Activated CD4-positive, alpha-beta memory T cell treated with anti-CD3 and anti-CD28 coated beads, Interleukin-2, amount 10 ng/mL, durations not matched to agents 7 days and 5 days (primary cell): ENCODE measurements around the gene FRMD4B. TPM values are rescaled to one million over a fixed set of nuclear protein-coding genes. Genes with fewer than 3 reads are reported as not detected.

ENCODE experiments used
- CTCF ChIA-PET: fragments of 350-600 bp; sonication (Branson Sonifier 250); formaldehyde crosslinking; loops from one replicate; lab custom pipeline; 2021; ENCODE audit warnings: antibody characterized with exemption, inconsistent platforms; lab: Charles Lee
- POLR2A ChIA-PET: fragments of 350-600 bp; sonication (Branson Sonifier 250); formaldehyde crosslinking; loops from one replicate; lab custom pipeline; 2021; ENCODE audit warnings: antibody characterized with exemption; lab: Charles Lee
- DNase-seq: peaks from one replicate; pipeline ENCODE4 v3.0.0-alpha.2; 2020
- H3K27ac Mint-ChIP-seq: one replicate; pipeline ENCODE4 v1.8.0; 2021; ENCODE audit warnings: mild to moderate bottlenecking, mixed read lengths
- H3K27me3 Mint-ChIP-seq: one replicate; pipeline ENCODE4 v1.8.0; 2021; ENCODE audit warnings: mixed read lengths
- H3K36me3 Mint-ChIP-seq: one replicate; pipeline ENCODE4 v1.8.0; 2021; ENCODE audit warnings: low read depth, mixed read lengths
- H3K4me1 Mint-ChIP-seq: one replicate; pipeline ENCODE4 v1.8.0; 2021; ENCODE audit warnings: mixed read lengths
- H3K4me3 Mint-ChIP-seq: one replicate; pipeline ENCODE4 v1.8.0; 2021; ENCODE audit warnings: mild to moderate bottlenecking, mixed read lengths
- H3K9me3 Mint-ChIP-seq: one replicate; pipeline ENCODE4 v1.8.0; 2021; ENCODE audit warnings: mixed read lengths
- total RNA-seq, 2 experiments: library from RNA; stranded (reverse); gene quantifications; one replicate each; pipeline ENCODE4 v1.2.3, GENCODE V29; 2021

The FRMD4B gene
- total RNA-seq, 2 experiments from 2014 or later = 69.5 to 72.4 TPM

GRCh38 chr3:69352305-69353087, 33.4 kb downstream of the FRMD4B start:
- ChIA-PET POLR2A (no interaction called here), CTCF (no interaction called here)
- no peaks in the 10 kb centered on the region for H3K36me3 Mint-ChIP-seq
- DNase-seq = no peak
- H3K27me3 Mint-ChIP-seq = peaks cover 11% of the 10 kb centered on the region
- H3K4me3 Mint-ChIP-seq = no peak overlapping the region
- no peaks in the 10 kb centered on the region for H3K9me3 Mint-ChIP-seq
- no peak overlapping the region for H3K27ac Mint-ChIP-seq
- peaks cover 9% of the 10 kb centered on the region for H3K4me1 Mint-ChIP-seq

GRCh38 chr3:69343875-69344274, 42.0 kb downstream of the FRMD4B start:
- H3K27me3 Mint-ChIP-seq = peaks cover 15% of the 10 kb centered on the region
- no peaks in the 10 kb centered on the region for H3K36me3 Mint-ChIP-seq
- no peak overlapping the region for H3K4me3 Mint-ChIP-seq
- POLR2A ChIA-PET = no interaction called here
- CTCF ChIA-PET = interaction anchor here (1.6 kb wide), 1 partner anchor 38 kb away, joined by 4 read pairs; no protein-coding TSS in a partner anchor
- no peaks in the 10 kb centered on the region for H3K4me1 Mint-ChIP-seq
- H3K27ac Mint-ChIP-seq = no peak overlapping the region
- H3K9me3 Mint-ChIP-seq = peaks cover 2% of the 10 kb centered on the region
- no peak for DNase-seq

GRCh38 chr3:69342074-69342473, 43.8 kb downstream of the FRMD4B start:
- Mint-ChIP-seq H3K36me3 (no peaks in the 10 kb centered on the region), H3K27ac (no peak overlapping the region), H3K27me3 (peaks cover 8% of the 10 kb centered on the region), H3K9me3 (peaks cover 2% of the 10 kb centered on the region), H3K4me1 (no peaks in the 10 kb centered on the region), H3K4me3 (no peak overlapping the region)
- ChIA-PET POLR2A (no interaction called here), CTCF (interaction anchor here (1.6 kb wide), 1 partner anchor 36 kb away, joined by 4 read pairs; no protein-coding TSS in a partner anchor)
- DNase-seq = no peak

GRCh38 chr3:69339760-69340159, 46.1 kb downstream of the FRMD4B start:
- POLR2A ChIA-PET = no interaction called here
- CTCF ChIA-PET = no interaction called here
- Mint-ChIP-seq H3K27ac (no peak overlapping the region), H3K36me3 (no peaks in the 10 kb centered on the region), H3K27me3 (peaks cover under 1% of the 10 kb centered on the region), H3K4me3 (no peak overlapping the region), H3K9me3 (peaks cover 2% of the 10 kb centered on the region), H3K4me1 (no peaks in the 10 kb centered on the region)
- no peak for DNase-seq

GRCh38 chr3:69338911-69339310, 47.0 kb downstream of the FRMD4B start:
- no peaks in the 10 kb centered on the region for H3K4me1 Mint-ChIP-seq
- no peak for DNase-seq
- H3K27ac Mint-ChIP-seq = no peak overlapping the region
- no peaks in the 10 kb centered on the region for H3K9me3 Mint-ChIP-seq
- H3K27me3 Mint-ChIP-seq = peaks cover 5% of the 10 kb centered on the region
- no peak overlapping the region for H3K4me3 Mint-ChIP-seq
- ChIA-PET CTCF (no interaction called here), POLR2A (no interaction called here)
- H3K36me3 Mint-ChIP-seq = no peaks in the 10 kb centered on the region

- Mint-ChIP-seq H3K4me3 (no peak overlapping the region), H3K27me3 (peaks cover 8% of the 10 kb centered on the region), H3K36me3 (no peaks in the 10 kb centered on the region), H3K4me1 (peaks cover 9% of the 10 kb centered on the region), H3K27ac (no peak overlapping the region), H3K9me3 (no peaks in the 10 kb centered on the region)
- DNase-seq = no peak
- ChIA-PET POLR2A (no interaction called here), CTCF (interaction anchor here (0.7 kb wide), 1 partner anchor 155 kb away, joined by 3 read pairs; no protein-coding TSS in a partner anchor)
Measured at GRCh38 chr3:69332934-69333333, 53.0 kb downstream of the FRMD4B start.

GRCh38 chr3:69330891-69331400, 54.9 kb downstream of the FRMD4B start:
- H3K27ac Mint-ChIP-seq = no peak overlapping the region
- peaks cover 27% of the 10 kb centered on the region for H3K4me1 Mint-ChIP-seq
- no peaks in the 10 kb centered on the region for H3K36me3 Mint-ChIP-seq
- no peak overlapping the region for H3K4me3 Mint-ChIP-seq
- CTCF ChIA-PET = no interaction called here
- DNase-seq = no peak
- H3K27me3 Mint-ChIP-seq = peaks cover 8% of the 10 kb centered on the region
- POLR2A ChIA-PET = no interaction called here
- no peaks in the 10 kb centered on the region for H3K9me3 Mint-ChIP-seq

- no peak for DNase-seq
- ChIA-PET POLR2A (no interaction called here), CTCF (no interaction called here)
Measured at GRCh38 chr3:69329892-69330291, 56.0 kb downstream of the FRMD4B start.

GRCh38 chr3:69328963-69329302, 57.0 kb downstream of the FRMD4B start:
- Mint-ChIP-seq H3K27me3 (peaks cover 4% of the 10 kb centered on the region), H3K4me3 (no peak overlapping the region), H3K27ac (no peak overlapping the region), H3K9me3 (no peaks in the 10 kb centered on the region), H3K4me1 (peaks cover 27% of the 10 kb centered on the region), H3K36me3 (no peaks in the 10 kb centered on the region)
- DNase-seq = no peak
- CTCF ChIA-PET = no interaction called here
- POLR2A ChIA-PET = no interaction called here

More at GRCh38 chr3:69329892-69330291, 56.0 kb downstream of the FRMD4B start:
- Mint-ChIP-seq H3K27ac (no peak overlapping the region), H3K36me3 (no peaks in the 10 kb centered on the region), H3K4me3 (no peak overlapping the region), H3K27me3 (peaks cover 8% of the 10 kb centered on the region), H3K4me1 (peaks cover 27% of the 10 kb centered on the region), H3K9me3 (no peaks in the 10 kb centered on the region)

GRCh38 chr3:69328103-69328962, 57.6 kb downstream of the FRMD4B start:
- ChIA-PET POLR2A (no interaction called here), CTCF (no interaction called here)
- peaks cover 27% of the 10 kb centered on the region for H3K4me1 Mint-ChIP-seq
- DNase-seq = no peak
- no peak overlapping the region for H3K27ac Mint-ChIP-seq
- peaks cover 2% of the 10 kb centered on the region for H3K27me3 Mint-ChIP-seq
- no peaks in the 10 kb centered on the region for H3K9me3 Mint-ChIP-seq
- no peaks in the 10 kb centered on the region for H3K36me3 Mint-ChIP-seq
- no peak overlapping the region for H3K4me3 Mint-ChIP-seq

- ChIA-PET POLR2A (no interaction called here), CTCF (interaction anchor here (0.8 to 1.3 kb wide), 3 partner anchors 21 to 165 kb away, joined by 3 to 5 read pairs (median 5); no protein-coding TSS in a partner anchor)
- Mint-ChIP-seq H3K9me3 (no peaks in the 10 kb centered on the region), H3K27ac (peak overlapping the region; percentile 75), H3K36me3 (no peaks in the 10 kb centered on the region), H3K4me3 (peak overlapping the region; percentile 59), H3K27me3 (no peaks in the 10 kb centered on the region), H3K4me1 (peaks cover 27% of the 10 kb centered on the region)
- DNase-seq = peak; percentile 57
Measured at GRCh38 chr3:69326855-69327300, 59.0 kb downstream of the FRMD4B start.

GRCh38 chr3:69325151-69325550, 60.7 kb downstream of the FRMD4B start:
- no peaks in the 10 kb centered on the region for H3K9me3 Mint-ChIP-seq
- no peak overlapping the region for H3K27ac Mint-ChIP-seq
- ChIA-PET CTCF (interaction anchor here (1.0 kb wide), 1 partner anchor 84 kb away, joined by 3 read pairs; no protein-coding TSS in a partner anchor), POLR2A (no interaction called here)
- H3K4me3 Mint-ChIP-seq = no peak overlapping the region
- H3K27me3 Mint-ChIP-seq = no peaks in the 10 kb centered on the region
- H3K36me3 Mint-ChIP-seq = no peaks in the 10 kb centered on the region
- no peak for DNase-seq
- peaks cover 27% of the 10 kb centered on the region for H3K4me1 Mint-ChIP-seq
